Measurements from ENCODE around the gene ARHGEF4.

Gene ARHGEF4

GRCh38 chr2:131030478-131030971 is 193.8 kb downstream of the ARHGEF4 start:
- POLR2A ChIA-PET, result no interaction called here
- no peak for TF ChIP-seq CTBP1 (IDR thresholded peaks at IDR 0.05; ENCODE audit: borderline replicate concordance)
- TF ChIP-seq ZNF384 (IDR thresholded peaks at IDR 0.05), result no peak
- TF ChIP-seq TARDBP (IDR thresholded peaks at IDR 0.05), result no peak
- no peak for TF ChIP-seq FOXA1 (IDR thresholded peaks at IDR 0.05)
- no peak for TF ChIP-seq ELF4 (IDR thresholded peaks at IDR 0.05)
- TF ChIP-seq PKNOX1 (IDR thresholded peaks at IDR 0.05), result no peak
- TF ChIP-seq FOXM1 (IDR thresholded peaks at IDR 0.05; ENCODE audit: borderline replicate concordance), result no peak
- TF ChIP-seq HDGF (IDR thresholded peaks at IDR 0.05; ENCODE audit: borderline replicate concordance), result no peak
- TF ChIP-seq BHLHE40 (IDR thresholded peaks at IDR 0.05; ENCODE audit: borderline replicate concordance), result no peak
- TF ChIP-seq SP1 (IDR thresholded peaks at IDR 0.05), result no peak
- TF ChIP-seq ARNT (IDR thresholded peaks at IDR 0.05), result no peak
- TF ChIP-seq FOXK2 (IDR thresholded peaks at IDR 0.05), result no peak
- DNase-seq (ENCODE audit: extremely low spot score), result no peak
- CTCF ChIA-PET, result no interaction called here

GRCh38 chr2:131031431-131031841 is 194.7 kb downstream of the ARHGEF4 start:
- CTCF ChIA-PET, result no interaction called here
- TF ChIP-seq L3MBTL2 (conservative IDR thresholded peaks at IDR 0.05) (no peak), SP1 (IDR thresholded peaks at IDR 0.05) (no peak), TARDBP (IDR thresholded peaks at IDR 0.05) (no peak), FOXM1 (IDR thresholded peaks at IDR 0.05; ENCODE audit: borderline replicate concordance) (no peak), PKNOX1 (IDR thresholded peaks at IDR 0.05) (no peak), LEF1 (IDR thresholded peaks at IDR 0.05; ENCODE audit: borderline replicate concordance) (no peak), FOXK2 (IDR thresholded peaks at IDR 0.05) (no peak), ELF4 (IDR thresholded peaks at IDR 0.05) (no peak), NFRKB (IDR thresholded peaks at IDR 0.05) (no peak), SUZ12 (IDR thresholded peaks at IDR 0.05) (no peak), ZNF384 (IDR thresholded peaks at IDR 0.05) (no peak), HDGF (IDR thresholded peaks at IDR 0.05; ENCODE audit: borderline replicate concordance) (no peak), FOXA1 (IDR thresholded peaks at IDR 0.05) (no peak), ARNT (IDR thresholded peaks at IDR 0.05) (no peak), BHLHE40 (IDR thresholded peaks at IDR 0.05; ENCODE audit: borderline replicate concordance) (no peak), CTBP1 (IDR thresholded peaks at IDR 0.05; ENCODE audit: borderline replicate concordance) (no peak)
- POLR2A ChIA-PET, result no interaction called here
- no peak for DNase-seq (ENCODE audit: extremely low spot score)

- CTCF ChIA-PET, result no interaction called here
- TF ChIP-seq NFRKB (IDR thresholded peaks at IDR 0.05), result no peak
- TF ChIP-seq PKNOX1 (IDR thresholded peaks at IDR 0.05), result no peak
- no peak for TF ChIP-seq FOXA1 (IDR thresholded peaks at IDR 0.05)
- TF ChIP-seq ARNT (IDR thresholded peaks at IDR 0.05), result no peak
- no peak for TF ChIP-seq L3MBTL2 (conservative IDR thresholded peaks at IDR 0.05)
- no peak for TF ChIP-seq FOXM1 (IDR thresholded peaks at IDR 0.05; ENCODE audit: borderline replicate concordance)
- no peak for TF ChIP-seq FOXK2 (IDR thresholded peaks at IDR 0.05)
- no peak for TF ChIP-seq SUZ12 (IDR thresholded peaks at IDR 0.05)
- TF ChIP-seq SP1 (IDR thresholded peaks at IDR 0.05), result no peak
- TF ChIP-seq CTBP1 (IDR thresholded peaks at IDR 0.05; ENCODE audit: borderline replicate concordance), result no peak
- TF ChIP-seq BHLHE40 (IDR thresholded peaks at IDR 0.05; ENCODE audit: borderline replicate concordance), result no peak
- no peak for TF ChIP-seq LEF1 (IDR thresholded peaks at IDR 0.05; ENCODE audit: borderline replicate concordance)
- no peak for TF ChIP-seq ELF4 (IDR thresholded peaks at IDR 0.05)
- TF ChIP-seq ZNF384 (IDR thresholded peaks at IDR 0.05), result no peak
- no peak for TF ChIP-seq TARDBP (IDR thresholded peaks at IDR 0.05)
- no peak for TF ChIP-seq HDGF (IDR thresholded peaks at IDR 0.05; ENCODE audit: borderline replicate concordance)
- POLR2A ChIA-PET, result no interaction called here
- DNase-seq (ENCODE audit: extremely low spot score), result no peak
These were observed 195.2 kb downstream of the ARHGEF4 start for GRCh38 chr2:131031875-131032274.

GRCh38 chr2:131032393-131032836 is 195.7 kb downstream of the ARHGEF4 start:
- CTCF ChIA-PET, result no interaction called here
- POLR2A ChIA-PET, result no interaction called here
- no peak for DNase-seq (ENCODE audit: extremely low spot score)
- TF ChIP-seq ELF4 (IDR thresholded peaks at IDR 0.05) (no peak), LEF1 (IDR thresholded peaks at IDR 0.05; ENCODE audit: borderline replicate concordance) (no peak), ZNF384 (IDR thresholded peaks at IDR 0.05) (no peak), BHLHE40 (IDR thresholded peaks at IDR 0.05; ENCODE audit: borderline replicate concordance) (no peak), TARDBP (IDR thresholded peaks at IDR 0.05) (no peak), NFRKB (IDR thresholded peaks at IDR 0.05) (no peak), CTBP1 (IDR thresholded peaks at IDR 0.05; ENCODE audit: borderline replicate concordance) (no peak), ARNT (IDR thresholded peaks at IDR 0.05) (no peak)

- POLR2A ChIA-PET, result no interaction called here
- DNase-seq (ENCODE audit: extremely low spot score), result no peak
- TF ChIP-seq ARNT (IDR thresholded peaks at IDR 0.05) (no peak), FOXA1 (IDR thresholded peaks at IDR 0.05) (no peak), CTBP1 (IDR thresholded peaks at IDR 0.05; ENCODE audit: borderline replicate concordance) (no peak), SP1 (IDR thresholded peaks at IDR 0.05) (no peak), FOXM1 (IDR thresholded peaks at IDR 0.05; ENCODE audit: borderline replicate concordance) (no peak), BHLHE40 (IDR thresholded peaks at IDR 0.05; ENCODE audit: borderline replicate concordance) (no peak), TARDBP (IDR thresholded peaks at IDR 0.05) (no peak), ZNF384 (IDR thresholded peaks at IDR 0.05) (no peak), LEF1 (IDR thresholded peaks at IDR 0.05; ENCODE audit: borderline replicate concordance) (no peak), PKNOX1 (IDR thresholded peaks at IDR 0.05) (no peak), L3MBTL2 (conservative IDR thresholded peaks at IDR 0.05) (no peak), ELF4 (IDR thresholded peaks at IDR 0.05) (no peak), FOXK2 (IDR thresholded peaks at IDR 0.05) (no peak), HDGF (IDR thresholded peaks at IDR 0.05; ENCODE audit: borderline replicate concordance) (no peak), NFRKB (IDR thresholded peaks at IDR 0.05) (no peak)
- CTCF ChIA-PET, result no interaction called here
These were observed 197.0 kb downstream of the ARHGEF4 start for GRCh38 chr2:131033786-131034121.

All from HEK293T (cell line).